Right atrium auricular region (tissue), 2 donors: ENCODE measurements around the gene SIK3. TPM values are rescaled to one million over a fixed set of nuclear protein-coding genes. Genes with fewer than 3 reads are reported as not detected.

Experiments used
- DNase-seq: peaks from one replicate; pipeline ENCODE4 v3.0.0-alpha.2; 2019; ENCODE audit warnings: low spot score
- H3K27ac ChIP-seq, 2 donors: fragments of 200-600 bp; sonication (generic); 1 replicate in 1 of 2; 2 replicates in 1 of 2; pipeline ENCODE4 v1.5.1; 2016 to 2019
- H3K27me3 ChIP-seq, 2 donors: fragments of 200-600 bp; sonication (generic); one replicate each; pipeline versions ENCODE4 v1.5.1 to v1.6.0; 2017 to 2019
- H3K36me3 ChIP-seq: fragments of 200-600 bp; sonication (generic); one replicate; pipeline ENCODE4 v1.5.1; 2016
- H3K4me1 ChIP-seq, 2 donors: fragments of 200-600 bp; sonication (generic); one replicate each; pipeline versions ENCODE4 v1.5.1 to v1.6.0; 2017 to 2019
- H3K4me3 ChIP-seq, 2 donors: fragments of 200-600 bp; sonication (generic); 1 replicate in 1 of 2; 2 replicates in 1 of 2; pipeline ENCODE4 v1.5.1; 2017 to 2019; ENCODE audit warnings: mild to moderate bottlenecking in 1 of 2, moderate library complexity in 1 of 2
- H3K9me3 ChIP-seq, 2 donors: fragments of 200-600 bp; sonication (generic); one replicate each; pipeline ENCODE4 v1.5.1; 2019
- CTCF ChIP-seq, 2 donors: fragments of 200-600 bp; sonication (generic); IDR thresholded peaks; one replicate each; pipeline ENCODE4 v1.5.1; 2019; ENCODE audit warnings: antibody characterized with exemption in 2 of 2
- total RNA-seq, 2 donors: library from RNA; depleted of rRNA; stranded (reverse); fragments of >200 nt; gene quantifications; one replicate each; pipeline ENCODE4 v1.1.0, GENCODE V29; 2016

Gene SIK3
- total RNA-seq, 2 donors from 2014 or later = 27.0 to 40.1 TPM

- H3K27me3 ChIP-seq = no peaks in the 10 kb centered on the region
- peaks cover 0 to 29% of the 10 kb centered on the region in 2 donors for H3K4me1 ChIP-seq
- no peaks in the 10 kb centered on the region for H3K9me3 ChIP-seq
- H3K27ac ChIP-seq = no peak overlapping the region
- no peaks in the 10 kb centered on the region for H3K36me3 ChIP-seq
- no peak for DNase-seq
- no peak overlapping the region for H3K4me3 ChIP-seq
- TF ChIP-seq CTCF (IDR thresholded peaks at IDR 0.05) = no peak
Observed at GRCh38 chr11:117042689-117043088, 55.5 kb downstream of the SIK3 start.

GRCh38 chr11:117039900-117040299 lies 58.3 kb downstream of the SIK3 start:
- H3K36me3 ChIP-seq = no peaks in the 10 kb centered on the region
- H3K4me3 ChIP-seq = no peak overlapping the region
- no peak for DNase-seq
- H3K4me1 ChIP-seq = peaks cover 0 to 25% of the 10 kb centered on the region in 2 donors
- no peak overlapping the region for H3K27ac ChIP-seq
- H3K9me3 ChIP-seq = no peaks in the 10 kb centered on the region
- no peak for TF ChIP-seq CTCF (IDR thresholded peaks at IDR 0.05)
- no peaks in the 10 kb centered on the region for H3K27me3 ChIP-seq

GRCh38 chr11:117039270-117039669 lies 59.0 kb downstream of the SIK3 start:
- H3K9me3 ChIP-seq = no peaks in the 10 kb centered on the region
- H3K4me1 ChIP-seq = peaks cover 0 to 19% of the 10 kb centered on the region in 2 donors
- H3K27me3 ChIP-seq = no peaks in the 10 kb centered on the region
- no peak overlapping the region for H3K4me3 ChIP-seq
- no peak for DNase-seq
- H3K36me3 ChIP-seq = no peaks in the 10 kb centered on the region
- no peak for TF ChIP-seq CTCF (IDR thresholded peaks at IDR 0.05)
- H3K27ac ChIP-seq = no peak overlapping the region

- DNase-seq = no peak
- Histone ChIP-seq H3K4me1 (peaks cover 0 to 14% of the 10 kb centered on the region in 2 donors), H3K27ac (no peak overlapping the region), H3K36me3 (no peaks in the 10 kb centered on the region), H3K27me3 (no peaks in the 10 kb centered on the region), H3K4me3 (no peak overlapping the region), H3K9me3 (no peaks in the 10 kb centered on the region)
- TF ChIP-seq CTCF (IDR thresholded peaks at IDR 0.05) = no peak
Observed at GRCh38 chr11:117037975-117038350, 60.3 kb downstream of the SIK3 start.

- no peak for TF ChIP-seq CTCF (IDR thresholded peaks at IDR 0.05)
- no peak for DNase-seq
- H3K4me3 ChIP-seq = no peak overlapping the region
- no peaks in the 10 kb centered on the region for H3K9me3 ChIP-seq
- H3K4me1 ChIP-seq = peaks cover 0 to 14% of the 10 kb centered on the region in 2 donors
- no peaks in the 10 kb centered on the region for H3K36me3 ChIP-seq
- no peaks in the 10 kb centered on the region for H3K27me3 ChIP-seq
- H3K27ac ChIP-seq = no peak overlapping the region
Observed at GRCh38 chr11:117037279-117037974, 60.8 kb downstream of the SIK3 start.

GRCh38 chr11:117034901-117035300 lies 63.3 kb downstream of the SIK3 start:
- Histone ChIP-seq H3K4me3 (no peak overlapping the region), H3K27me3 (no peaks in the 10 kb centered on the region), H3K4me1 (peaks cover 0 to 14% of the 10 kb centered on the region in 2 donors), H3K27ac (no peak overlapping the region), H3K36me3 (no peaks in the 10 kb centered on the region), H3K9me3 (no peaks in the 10 kb centered on the region)
- TF ChIP-seq CTCF (IDR thresholded peaks at IDR 0.05) = no peak
- no peak for DNase-seq
